Fibroblast of skin of left quadriceps (primary cell): ENCODE data around the gene CYFIP1.

ENCODE experiments used
- DNase-seq, 2 experiments: peaks; one replicate each; pipeline ENCODE4 v3.0.0-alpha.2; 2013; ENCODE audit warnings: low read depth in 2 of 2

CYFIP1 gene

GRCh38 chr15:22918056-22918455, 62.1 kb downstream of the CYFIP1 start:
- no peak for DNase-seq

- no peak for DNase-seq
These were observed 62.6 kb downstream of the CYFIP1 start for GRCh38 chr15:22917556-22917955.

DNA sequence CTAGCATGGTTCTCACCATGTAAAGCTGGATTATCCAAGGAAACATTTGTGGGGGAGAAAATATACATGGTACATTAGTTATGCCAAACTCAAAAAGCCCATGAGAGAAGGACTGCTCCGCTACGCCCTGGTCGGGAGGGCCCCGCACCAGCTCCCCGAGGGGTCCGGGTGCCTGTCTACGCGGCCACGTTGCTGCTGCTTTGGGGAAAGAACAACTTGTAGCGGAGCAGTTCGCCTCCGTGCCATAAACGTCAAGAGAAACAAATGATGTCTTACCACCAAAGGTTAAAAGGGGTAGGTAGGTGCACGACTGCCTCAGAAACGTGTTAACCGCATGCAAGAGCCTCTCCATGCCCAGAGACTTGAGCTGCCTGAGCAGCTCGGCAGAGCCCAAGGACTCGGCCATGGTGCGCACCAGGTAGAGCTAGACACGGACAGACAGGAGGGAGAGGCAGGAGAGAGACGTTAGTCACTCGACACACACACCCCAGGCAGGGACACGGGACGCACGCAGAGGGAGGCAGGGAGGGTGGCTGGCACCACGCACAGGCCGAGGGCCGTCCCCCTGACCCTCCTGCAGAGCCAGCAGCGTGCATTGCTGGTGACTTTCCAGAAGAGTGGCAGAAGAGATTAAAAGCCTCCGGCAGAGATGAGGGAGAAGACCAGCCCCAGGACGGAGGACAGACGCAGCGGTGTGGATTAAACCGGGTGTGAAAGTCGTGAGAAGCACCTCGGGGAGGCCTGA, 63.4 kb downstream of the CYFIP1 start:
- DNase-seq, result no peak

- no peak for DNase-seq
These were observed 64.2 kb downstream of the CYFIP1 start for GRCh38 chr15:22915866-22916515.

DNA sequence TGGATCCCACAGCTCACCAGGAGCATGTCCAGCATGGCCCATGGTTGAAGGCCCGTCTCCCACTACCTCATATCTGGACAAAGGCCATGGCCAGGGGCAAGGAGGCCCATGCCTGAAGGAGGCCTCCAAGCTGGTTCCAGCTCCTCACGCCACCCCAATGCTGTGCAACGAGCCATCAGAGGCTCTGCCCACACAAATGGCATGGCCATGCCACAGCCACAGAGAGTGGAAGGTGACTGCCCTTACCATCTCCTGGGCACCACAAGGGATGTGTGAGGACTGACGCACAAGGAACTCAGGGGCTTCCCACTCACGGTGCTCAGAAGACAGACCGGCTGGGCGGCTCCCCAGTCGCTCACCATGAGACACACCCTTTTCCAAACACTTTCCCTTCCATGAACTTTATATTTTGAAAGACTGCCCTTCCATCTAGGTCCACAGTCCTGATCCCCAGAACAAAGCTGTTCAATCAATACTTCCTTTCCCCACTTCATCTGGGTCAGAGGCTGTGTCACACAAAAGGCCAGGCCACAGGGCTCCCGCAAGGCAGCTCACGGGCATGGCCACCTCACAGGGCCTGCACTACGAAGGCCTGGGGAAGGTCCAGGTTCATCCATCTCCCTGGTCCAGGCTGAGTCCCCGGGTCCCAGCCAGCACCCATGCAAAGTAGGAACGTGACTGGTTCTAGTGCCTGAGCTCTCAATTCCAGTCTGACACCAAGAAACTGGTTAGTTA, 66.4 kb downstream of the CYFIP1 start:
- no peak for DNase-seq

GRCh38 chr15:22912256-22912655, 67.9 kb downstream of the CYFIP1 start:
- no peak for DNase-seq

DNA sequence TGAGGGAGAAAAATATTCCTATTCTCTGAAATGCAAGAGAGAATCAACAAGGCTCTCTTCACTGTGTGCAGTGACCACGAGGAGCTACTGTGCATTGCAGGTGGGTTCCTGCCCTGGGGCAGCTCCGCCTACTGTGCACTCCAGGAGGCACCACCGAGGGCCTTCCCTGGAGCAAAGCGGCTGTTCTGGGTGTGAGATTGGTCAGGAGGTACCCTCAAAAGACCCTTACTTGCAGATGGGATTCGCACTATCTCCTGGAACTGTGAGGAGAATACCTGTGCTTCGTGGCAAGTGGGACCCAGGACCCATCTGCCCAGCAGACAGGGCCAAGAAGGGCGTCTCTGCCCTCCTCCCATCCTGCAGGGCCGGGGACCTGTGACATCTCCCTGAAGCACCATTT, 68.9 kb downstream of the CYFIP1 start:
- DNase-seq, result no peak

DNA sequence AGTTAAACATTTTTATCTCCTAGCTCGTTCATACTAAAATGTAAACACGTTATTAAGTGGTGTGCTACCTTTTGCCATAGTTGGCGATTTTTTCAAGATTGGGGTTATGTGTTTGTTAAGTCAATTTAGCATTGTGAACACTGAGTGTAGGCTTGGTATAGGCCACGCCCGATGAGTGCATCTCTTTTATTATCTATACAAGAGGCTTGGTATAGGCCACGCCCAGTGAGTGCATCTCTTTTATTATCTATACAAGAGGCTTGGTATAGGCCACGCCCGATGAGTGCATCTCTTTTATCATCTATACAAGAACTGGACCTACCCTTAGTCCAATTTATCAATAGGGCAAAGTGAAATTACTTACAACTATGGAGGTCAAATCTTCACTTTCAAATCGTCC, 71.3 kb downstream of the CYFIP1 start:
- DNase-seq, result no peak

DNA sequence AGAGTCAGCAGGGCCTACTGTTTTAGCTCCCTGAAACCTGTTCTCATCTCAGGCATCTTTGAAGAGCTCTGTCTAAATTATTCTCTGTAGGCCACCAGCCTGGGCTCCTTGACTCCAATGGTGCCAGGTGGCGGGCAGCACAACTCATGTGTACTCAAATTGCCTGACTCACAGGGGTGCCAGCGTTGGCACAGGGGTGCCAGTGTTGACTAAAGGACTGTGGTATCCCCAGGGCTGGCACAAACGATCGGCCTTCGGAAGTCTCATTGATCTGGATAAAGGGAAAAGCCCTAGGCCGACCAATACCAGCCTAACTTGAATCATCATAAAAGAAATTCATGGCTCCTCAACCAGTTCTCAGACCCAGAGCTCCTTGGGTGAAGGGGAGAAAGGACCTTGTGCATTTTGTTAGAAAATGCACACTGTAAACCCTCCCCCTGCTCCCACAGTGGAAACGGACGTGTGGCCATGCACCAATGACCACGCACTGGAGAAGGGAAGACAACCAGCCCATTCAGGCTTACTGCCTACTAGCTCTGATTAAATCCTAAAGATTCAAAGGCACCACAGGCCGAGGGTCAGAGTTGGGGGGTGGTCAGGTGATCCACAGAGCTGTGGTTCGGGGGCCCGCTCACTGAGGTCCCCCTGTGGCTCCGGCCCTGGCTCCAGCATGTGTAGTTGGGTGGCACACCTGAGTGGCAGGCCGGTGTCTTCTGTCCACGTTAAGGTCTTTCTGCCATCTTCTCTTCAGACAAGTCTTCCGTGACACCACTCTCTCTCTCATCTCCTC, 72.8 kb downstream of the CYFIP1 start:
- no peak for DNase-seq

- no peak for DNase-seq
These were observed 75.4 kb downstream of the CYFIP1 start for GRCh38 chr15:22904736-22905135.

DNA sequence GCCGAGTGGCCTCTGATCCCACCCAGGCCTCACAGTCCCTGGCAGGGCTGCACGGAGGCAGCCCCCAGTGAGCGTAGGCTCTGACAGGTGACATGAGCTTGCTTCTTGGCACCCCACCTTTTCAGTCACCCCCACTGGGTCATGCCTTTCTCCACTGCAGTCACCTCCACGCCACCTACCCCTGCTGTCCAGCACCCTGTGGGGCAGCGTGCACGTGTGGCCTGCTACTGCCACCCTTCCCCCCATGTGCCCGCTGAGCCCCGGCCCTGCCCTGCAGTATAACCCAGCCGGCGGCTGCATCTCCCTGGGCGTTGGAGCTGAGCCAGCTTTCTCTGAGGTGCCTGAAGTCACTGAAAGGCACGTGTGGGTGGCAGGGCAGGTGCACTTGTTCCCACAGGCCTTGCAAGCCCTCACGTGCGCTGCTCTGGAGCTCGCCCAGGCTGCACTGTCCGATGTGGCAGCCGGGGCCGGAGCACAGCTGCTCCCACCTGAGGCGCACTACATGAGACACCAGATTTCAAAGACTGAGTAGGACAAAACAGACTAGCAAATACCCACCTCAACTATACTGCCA, 76.1 kb downstream of the CYFIP1 start:
- no peak for DNase-seq

DNA sequence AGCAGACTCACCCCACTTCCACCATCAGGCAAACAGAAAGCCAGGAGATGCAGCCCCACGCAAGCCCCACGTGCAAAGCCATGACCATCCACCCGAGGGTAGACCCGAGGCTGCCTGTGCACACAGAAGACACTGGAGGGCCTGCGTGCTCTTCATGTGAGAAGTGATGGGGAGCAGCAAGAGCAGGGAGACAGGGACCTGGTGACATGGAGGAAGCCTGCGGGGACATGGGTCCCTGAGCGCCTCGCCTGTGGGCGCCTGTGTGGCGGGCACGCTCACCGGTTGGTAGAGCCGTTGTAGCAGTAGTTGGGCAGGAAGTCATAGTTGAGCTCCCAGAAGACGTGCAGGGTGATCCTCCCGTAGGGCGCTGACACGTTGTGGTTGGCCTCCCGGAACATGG, 76.7 kb downstream of the CYFIP1 start:
- no peak for DNase-seq

DNA sequence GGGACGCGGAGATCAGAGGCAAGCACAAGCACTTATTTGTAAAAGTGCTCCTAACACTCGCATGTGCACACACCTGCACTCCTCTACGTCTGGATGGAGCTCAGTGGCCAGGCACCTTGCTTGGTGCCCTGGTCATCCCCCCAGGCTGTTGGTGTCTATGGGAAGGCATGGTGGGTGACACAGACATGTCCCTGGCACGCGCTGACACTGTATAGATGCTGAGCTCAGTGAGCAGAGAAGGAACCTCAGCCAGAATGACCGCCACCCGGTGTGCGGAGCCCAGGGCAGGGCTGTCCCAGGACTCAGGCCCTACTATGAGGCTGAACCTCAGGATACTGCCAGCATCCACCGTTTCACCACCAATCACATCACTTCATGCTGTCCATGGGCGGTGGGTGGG, 77.2 kb downstream of the CYFIP1 start:
- no peak for DNase-seq

DNA sequence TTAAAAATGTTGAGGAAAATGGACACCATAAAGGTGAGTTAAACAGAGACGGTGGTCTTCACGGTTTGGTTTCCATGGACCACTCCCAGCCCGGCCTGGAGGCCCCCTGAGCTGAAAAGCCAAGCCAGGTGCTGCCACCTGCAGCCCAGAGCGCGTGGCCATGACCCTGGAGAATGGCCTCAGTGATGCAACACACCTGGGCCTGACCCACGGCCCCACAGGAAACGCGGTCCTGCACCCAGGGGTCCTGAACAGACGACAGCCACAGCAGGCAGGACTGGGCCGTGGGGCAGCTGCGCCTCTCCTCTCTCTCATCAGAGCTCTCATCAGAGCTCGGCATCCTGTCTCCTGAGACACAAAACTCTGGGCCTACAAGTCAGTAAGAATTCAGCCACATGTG, 77.6 kb downstream of the CYFIP1 start:
- no peak for DNase-seq

DNA sequence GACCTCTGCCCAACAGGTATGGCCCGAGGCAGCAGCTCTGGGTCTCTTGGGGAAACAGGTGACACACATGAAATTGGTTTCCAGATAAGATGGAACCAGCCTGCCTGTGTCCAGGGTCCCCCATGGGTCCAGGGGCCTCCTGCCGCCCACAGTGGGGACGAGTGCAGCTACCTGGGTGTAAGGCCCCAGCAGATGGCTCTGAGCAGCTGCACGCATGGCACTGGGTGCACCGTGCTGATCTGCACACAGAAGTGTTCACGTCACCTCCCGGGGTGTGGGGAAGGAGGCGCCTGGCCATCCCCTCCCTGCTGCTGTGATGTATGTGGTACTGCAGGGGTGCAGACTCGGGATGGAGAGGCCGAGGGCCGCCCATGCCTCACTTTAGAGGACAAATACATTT, 78.1 kb downstream of the CYFIP1 start:
- DNase-seq, result no peak

- no peak for DNase-seq
These were observed 84.5 kb downstream of the CYFIP1 start for GRCh38 chr15:22895465-22896190.

DNA sequence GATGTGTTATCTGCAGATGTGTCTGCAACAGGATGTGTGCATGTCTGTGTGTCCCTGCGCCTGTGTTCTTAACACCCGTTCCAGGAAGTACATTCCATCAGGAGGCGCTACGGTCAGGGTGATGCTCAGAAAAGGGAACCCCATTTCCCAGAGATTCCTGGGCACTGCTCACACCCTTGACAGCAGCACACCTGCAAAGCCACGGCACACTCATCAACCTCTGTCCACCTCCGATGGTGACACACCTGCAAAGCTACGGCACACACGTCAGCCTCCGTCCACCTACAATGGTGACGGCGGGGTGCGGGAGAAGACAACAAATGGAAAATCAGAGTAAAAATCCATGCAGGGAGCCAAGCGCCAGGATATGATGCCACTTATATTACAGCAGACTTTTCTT, 86.3 kb downstream of the CYFIP1 start:
- no peak for DNase-seq

- no peak for DNase-seq
These were observed 87.1 kb downstream of the CYFIP1 start for GRCh38 chr15:22893081-22893480.

GRCh38 chr15:22892333-22892732, 87.8 kb downstream of the CYFIP1 start:
- no peak for DNase-seq

DNA sequence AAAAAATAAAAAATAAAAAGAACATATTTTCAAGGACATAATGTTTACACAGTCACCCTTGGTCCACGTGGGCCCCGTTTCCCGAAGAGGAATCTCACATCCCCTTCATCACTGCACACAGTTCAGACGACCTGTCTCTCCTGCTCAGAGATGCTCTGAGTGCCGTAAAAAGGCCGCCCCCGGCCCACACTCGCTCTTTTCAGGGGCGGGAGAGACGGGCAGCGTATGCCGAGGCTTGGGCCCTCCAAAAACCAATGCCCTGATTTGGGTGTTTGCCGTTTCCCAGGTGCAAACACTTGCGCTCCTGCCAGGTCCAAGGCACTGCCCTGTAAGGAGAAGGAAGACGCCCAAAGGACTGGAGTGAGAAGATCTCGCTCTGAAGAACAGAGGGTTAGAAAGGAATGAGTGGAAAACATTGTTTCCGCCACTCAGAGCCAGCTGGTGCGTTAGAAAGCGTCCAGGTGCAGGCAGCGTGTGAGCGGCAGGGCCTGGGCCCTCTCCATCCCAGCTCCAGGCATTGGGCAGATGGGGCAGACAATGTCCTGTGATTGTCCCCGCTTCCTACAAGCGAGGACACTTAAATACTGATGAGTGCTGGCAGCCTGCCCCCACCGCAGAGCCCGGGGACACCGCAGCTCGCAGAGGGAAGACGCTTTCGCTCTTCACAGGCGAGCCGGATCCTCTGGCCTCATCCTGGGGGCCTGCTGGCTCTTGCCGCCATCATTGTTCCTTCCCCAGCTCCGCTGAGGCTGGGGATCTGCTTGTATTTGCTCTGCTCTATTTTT, 88.5 kb downstream of the CYFIP1 start:
- no peak for DNase-seq
